Hematopoietic multipotent progenitor cell treated with erythropoietin and hydrocortisone succinate and interleukin-3 and kit ligand, for 15 days (in vitro differentiated cells): ENCODE measurements around the gene TRAPPC11.
"Not testable (repeated sequence)": the region's sequence is repeated elsewhere in the genome, so short reads cannot be mapped to it uniquely, and the experiment has no call there.

Source experiments
- DNase-seq: peaks from one replicate; pipeline ENCODE4 v3.0.0-alpha.2; 2015; ENCODE audit warnings: low spot score

TRAPPC11 gene

GRCh38 chr4:183721207-183722081, 62.4 kb downstream of the TRAPPC11 start:
- DNase-seq, result peak; percentile 30

GRCh38 chr4:183722731-183723560, 63.9 kb downstream of the TRAPPC11 start:
- DNase-seq, result no peak

- no peak for DNase-seq
Measured at GRCh38 chr4:183723561-183724228, 64.6 kb downstream of the TRAPPC11 start.

- not testable (repeated sequence) for DNase-seq
Measured at GRCh38 chr4:183725585-183725984, 66.5 kb downstream of the TRAPPC11 start.

GRCh38 chr4:183727482-183727881, 68.4 kb downstream of the TRAPPC11 start:
- DNase-seq, result no peak

- DNase-seq, result no peak
Measured at GRCh38 chr4:183728223-183729068, 69.4 kb downstream of the TRAPPC11 start.

GRCh38 chr4:183729069-183729406, 69.9 kb downstream of the TRAPPC11 start:
- DNase-seq, result no peak

- DNase-seq, result no peak
Measured at GRCh38 chr4:183729430-183730328, 70.6 kb downstream of the TRAPPC11 start.

- no peak for DNase-seq
Measured at GRCh38 chr4:183732296-183732695, 73.2 kb downstream of the TRAPPC11 start.

- no peak for DNase-seq
Measured at GRCh38 chr4:183733181-183733580, 74.1 kb downstream of the TRAPPC11 start.

GRCh38 chr4:183738081-183738673, 79.1 kb downstream of the TRAPPC11 start:
- DNase-seq, result no peak

- DNase-seq, result no peak
Measured at GRCh38 chr4:183738961-183739360, 79.9 kb downstream of the TRAPPC11 start.

- no peak for DNase-seq
Measured at GRCh38 chr4:183746305-183747229, 87.5 kb downstream of the TRAPPC11 start.

GRCh38 chr4:183747380-183747779, 88.3 kb downstream of the TRAPPC11 start:
- no peak for DNase-seq

- DNase-seq, result no peak
Measured at GRCh38 chr4:183747931-183748670, 89.0 kb downstream of the TRAPPC11 start.

GRCh38 chr4:183751106-183751505, 92.0 kb downstream of the TRAPPC11 start:
- no peak for DNase-seq

GRCh38 chr4:183755596-183755995, 96.5 kb downstream of the TRAPPC11 start:
- DNase-seq, result no peak

GRCh38 chr4:183757060-183757459, 98.0 kb downstream of the TRAPPC11 start:
- DNase-seq, result no peak
